Endothelial cell of umbilical vein (primary cell): ENCODE measurements around the gene ZP1.

Source experiments
- CTCF ChIP-seq, 2 donors: IDR thresholded peaks; 1 replicate in 1 of 2; 2 replicates in 1 of 2; pipeline ENCODE4 v1.5.1; 2011; ENCODE audit warnings: low read length in 2 of 2, mild to moderate bottlenecking in 2 of 2, moderate library complexity in 2 of 2, control low read depth in 1 of 2, inconsistent platforms in 1 of 2, low read depth in 1 of 2; ENCODE audit not compliant: insufficient read depth in 1 of 2; ENCODE audit errors: extremely low read depth in 1 of 2
- EZH2 ChIP-seq: IDR thresholded peaks from 2 replicates; pipeline ENCODE4 v1.6.1; 2012; ENCODE audit warnings: borderline replicate concordance, low read depth, mild to moderate bottlenecking, moderate library complexity, low read length, inconsistent platforms; ENCODE audit not compliant: severe bottlenecking
- POLR2A ChIP-seq: IDR thresholded peaks from 2 replicates; pipeline ENCODE4 v1.6.1; 2012; ENCODE audit warnings: low read depth, mild to moderate bottlenecking, control low read depth, low read length
- POLR2AphosphoS5 ChIP-seq: IDR thresholded peaks from 2 replicates; pipeline ENCODE4 v1.6.1; 2012; ENCODE audit warnings: low read depth, mild to moderate bottlenecking, control low read depth, low read length, moderate library complexity; ENCODE audit not compliant: insufficient read depth

- TF ChIP-seq POLR2A (no peak), CTCF (IDR thresholded peaks at IDR 0.05; ENCODE audit: extremely low read depth in 1 of 2, insufficient read depth in 1 of 2, low read depth in 1 of 2, low read length in 2 of 2) (no peak), EZH2 (no peak), POLR2AphosphoS5 (no peak)
These were observed 1.5 kb downstream of the ZP1 start for GRCh38 chr11:60868682-60869450.
